Endothelial cell (in vitro differentiated cells): ENCODE data around the gene DIP2A. TPM values are rescaled to one million over a fixed set of nuclear protein-coding genes. Genes with fewer than 3 reads are reported as not detected.
"Not testable (repeated sequence)": the region's sequence is repeated elsewhere in the genome, so short reads cannot be mapped to it uniquely, and the experiment has no call there.

Experiments
- DNase-seq: peaks from one replicate; pipeline ENCODE4 v3.0.0; 2021; ENCODE audit warnings: low spot score
- H3K27ac Mint-ChIP-seq: one replicate; pipeline ENCODE4 v1.8.0; 2021; ENCODE audit warnings: mixed read lengths, inconsistent platforms; ENCODE audit not compliant: unreplicated experiment
- H3K27me3 Mint-ChIP-seq: one replicate; pipeline ENCODE4 v1.8.0; 2021; ENCODE audit warnings: mild to moderate bottlenecking, moderate library complexity, mixed read lengths, inconsistent platforms; ENCODE audit not compliant: unreplicated experiment
- H3K36me3 Mint-ChIP-seq: one replicate; pipeline ENCODE4 v1.8.0; 2021; ENCODE audit warnings: mild to moderate bottlenecking, low read depth, mixed read lengths, inconsistent platforms; ENCODE audit not compliant: unreplicated experiment
- H3K4me1 Mint-ChIP-seq: one replicate; pipeline ENCODE4 v1.8.0; 2021; ENCODE audit warnings: mild to moderate bottlenecking, mixed read lengths, inconsistent platforms; ENCODE audit not compliant: unreplicated experiment
- H3K4me3 Mint-ChIP-seq: one replicate; pipeline ENCODE4 v1.8.0; 2021; ENCODE audit warnings: mild to moderate bottlenecking, mixed read lengths, inconsistent platforms; ENCODE audit not compliant: unreplicated experiment
- H3K9me3 Mint-ChIP-seq: one replicate; pipeline ENCODE4 v1.8.0; 2021; ENCODE audit warnings: mixed read lengths, inconsistent platforms; ENCODE audit not compliant: unreplicated experiment
- CTCF ChIP-seq: fragments of 200-600 bp; sonication (generic); IDR thresholded peaks from one replicate; pipeline ENCODE4 v1.5.0; 2021; ENCODE audit warnings: antibody characterized with exemption; ENCODE audit not compliant: unreplicated experiment
- total RNA-seq: library from RNA; stranded (reverse); fragmentation: NEBNext Ultra II Directional; extraction: Animal tissue kit (Norgen Biotek cat#: 25700); gene quantifications from one replicate; pipeline ENCODE4 v1.2.1, GENCODE V29; 2021; ENCODE audit not compliant: unreplicated experiment

The DIP2A gene
- total RNA-seq, 1 donor from 2014 or later = 80.2 TPM

GRCh38 chr21:46461909-46462308 lies 3.2 kb downstream of the DIP2A start:
- Mint-ChIP-seq H3K4me1 (peaks cover 15% of the 10 kb centered on the region), H3K27me3 (peaks cover 2% of the 10 kb centered on the region), H3K27ac (no peak overlapping the region), H3K36me3 (peaks cover 4% of the 10 kb centered on the region), H3K9me3 (no peaks in the 10 kb centered on the region), H3K4me3 (no peak overlapping the region)
- no peak for DNase-seq
- TF ChIP-seq CTCF = no peak

GRCh38 chr21:46465153-46465552 lies 6.5 kb downstream of the DIP2A start:
- not testable (repeated sequence) for H3K27ac Mint-ChIP-seq, H3K9me3 Mint-ChIP-seq, DNase-seq, H3K36me3 Mint-ChIP-seq, H3K27me3 Mint-ChIP-seq, H3K4me3 Mint-ChIP-seq
- H3K4me1 Mint-ChIP-seq = peaks cover 12% of the 10 kb centered on the region

GRCh38 chr21:46465651-46466050 lies 7.0 kb downstream of the DIP2A start:
- no peak overlapping the region for H3K27ac Mint-ChIP-seq
- peaks cover 4% of the 10 kb centered on the region for H3K36me3 Mint-ChIP-seq
- H3K9me3 Mint-ChIP-seq = no peaks in the 10 kb centered on the region
- H3K4me3 Mint-ChIP-seq = no peak overlapping the region
- H3K4me1 Mint-ChIP-seq = peaks cover 12% of the 10 kb centered on the region
- no peak for DNase-seq
- H3K27me3 Mint-ChIP-seq = peaks cover 2% of the 10 kb centered on the region
- TF ChIP-seq CTCF = no peak

- Mint-ChIP-seq H3K4me1 (peaks cover 27% of the 10 kb centered on the region), H3K4me3 (no peak overlapping the region), H3K36me3 (peaks cover 8% of the 10 kb centered on the region), H3K9me3 (no peaks in the 10 kb centered on the region), H3K27ac (no peak overlapping the region), H3K27me3 (peaks cover 5% of the 10 kb centered on the region)
- no peak for DNase-seq
- TF ChIP-seq CTCF = no peak
These were observed 9.6 kb downstream of the DIP2A start for GRCh38 chr21:46468108-46468774.

GRCh38 chr21:46469275-46469674 lies 10.6 kb downstream of the DIP2A start:
- no peak for TF ChIP-seq CTCF
- peaks cover 11% of the 10 kb centered on the region for H3K36me3 Mint-ChIP-seq
- no peak for DNase-seq
- peaks cover 27% of the 10 kb centered on the region for H3K4me1 Mint-ChIP-seq
- H3K27me3 Mint-ChIP-seq = peaks cover 5% of the 10 kb centered on the region
- H3K27ac Mint-ChIP-seq = no peak overlapping the region
- no peak overlapping the region for H3K4me3 Mint-ChIP-seq
- no peaks in the 10 kb centered on the region for H3K9me3 Mint-ChIP-seq
